ENCODE measurements around the gene WDR54. TPM values are rescaled to one million over a fixed set of nuclear protein-coding genes. Genes with fewer than 3 reads are reported as not detected.

Gene WDR54
- polyA plus RNA-seq, 2 of the 4 experiments (the other 2 are of a cell fraction), result 47.4 to 62.5 TPM

- TF ChIP-seq REST (IDR thresholded peaks at IDR 0.05) (no peak), CHD2 (IDR thresholded peaks at IDR 0.05; ENCODE audit: low read length, partially characterized antibody) (no peak), TP53 (CRISPR knock-in tag; IDR thresholded peaks at IDR 0.05) (no peak), HES2 (IDR thresholded peaks at IDR 0.05) (no peak), EP300 (IDR thresholded peaks at IDR 0.05) (no peak), FOXS1 (CRISPR knock-in tag; IDR thresholded peaks at IDR 0.05) (no peak), HEYL (CRISPR knock-in tag; IDR thresholded peaks at IDR 0.05) (no peak), NR3C1 (IDR thresholded peaks at IDR 0.05) (no peak), MAZ (IDR thresholded peaks at IDR 0.05; ENCODE audit: borderline replicate concordance, low read depth, low read length) (no peak)
Observed at GRCh38 chr2:74440378-74441169, 19.0 kb downstream of the WDR54 start (continued).

GRCh38 chr2:74441170-74441689 is 19.7 kb downstream of the WDR54 start:
- POLR2A ChIA-PET, result interaction anchor here (1.8 to 2.2 kb wide), 2 partner anchors 13 to 16 kb away, joined by 21 to 23 read pairs; partner anchors contain the start of genes INO80B and WBP1
- Histone ChIP-seq H3K9me3 (no peaks in the 10 kb centered on the region), H3K4me3 (peak overlapping the region; percentile 53; the same call in 1 of the 3 replicates), H3K4me2 (peak overlapping the region; percentile 93), H3K4me1 (peaks cover 34% of the 10 kb centered on the region), H3K27ac (peak overlapping the region; percentile 86 to 89)
- TF ChIP-seq POLR2AphosphoS2 (conservative IDR thresholded peaks at IDR 0.05; ENCODE audit: low read length) (no peak), SMC3 (IDR thresholded peaks at IDR 0.05) (no peak), CEBPB (IDR thresholded peaks at IDR 0.05) (no peak)
- CTCF ChIA-PET, result interaction anchor here (1.1 to 2.6 kb wide), 4 partner anchors 10 to 91 kb away, joined by 3 to 6 read pairs (median 4); no protein-coding TSS in a partner anchor
- WGBS (ENCODE audit: missing lambda C conversion rate), result 94% methylated on average over 33 of the region's 33 CpGs
- FAIRE-seq, result no peak
- DNase-seq (ENCODE audit: low read depth in 1 of 2, low spot score in 1 of 2), result no peak
- ATAC-seq, result no peak

GRCh38 chr2:74441690-74442482 is 20.4 kb downstream of the WDR54 start, which contains the start of gene RTKN:
RTKN (minus strand) TSS chr2:74441937; CDS start chr2:74441816, 121 bp downstream.
- 92% methylated on average over 75 of the region's 75 CpGs for WGBS (ENCODE audit: missing lambda C conversion rate)
- POLR2A ChIA-PET, result interaction anchor here (2.2 kb wide), 1 partner anchor 12 kb away, joined by 21 read pairs; the partner anchor contains the start of gene INO80B
- FAIRE-seq, result no peak
- TF ChIP-seq HEYL (CRISPR knock-in tag; IDR thresholded peaks at IDR 0.05) (no peak), SMC3 (IDR thresholded peaks at IDR 0.05) (no peak), ATOH8 (CRISPR knock-in tag; IDR thresholded peaks at IDR 0.05; ENCODE audit: low read depth) (no peak), NFE2L2 (conservative IDR thresholded peaks at IDR 0.05; ENCODE audit: low read length) (no peak), ZNF302 (CRISPR knock-in tag; IDR thresholded peaks at IDR 0.05) (no peak), EHMT2 (IDR thresholded peaks at IDR 0.05; ENCODE audit: low read depth) (no peak), CTCF (IDR thresholded peaks at IDR 0.05) (no peak), CBX2 (IDR thresholded peaks at IDR 0.05; ENCODE audit: borderline replicate concordance, low read depth) (no peak), POLR2AphosphoS2 (conservative IDR thresholded peaks at IDR 0.05; ENCODE audit: low read length) (no peak), PHF8 (IDR thresholded peaks at IDR 0.05; ENCODE audit: borderline replicate concordance, low read depth) (no peak), FOSB (CRISPR knock-in tag; IDR thresholded peaks at IDR 0.05) (no peak), EHF (CRISPR knock-in tag; IDR thresholded peaks at IDR 0.05) (no peak), RCOR1 (IDR thresholded peaks at IDR 0.05; ENCODE audit: low read depth, low read length) (no peak), NPAS2 (CRISPR knock-in tag; IDR thresholded peaks at IDR 0.05; ENCODE audit: borderline replicate concordance) (no peak), HOXB13 (CRISPR knock-in tag; IDR thresholded peaks at IDR 0.05; ENCODE audit: low read depth) (no peak), MYC (IDR thresholded peaks at IDR 0.05; ENCODE audit: borderline replicate concordance, low read length) (no peak)

More at GRCh38 chr2:74441690-74442482, 20.4 kb downstream of the WDR54 start, which contains the start of gene RTKN:
- H3K4me2 ChIP-seq, result peak within 1 kb of the TSS; percentile 93
- no peaks in the 10 kb centered on the region for H3K9me3 ChIP-seq
- H3K27ac ChIP-seq, result peak within 1 kb of the TSS; percentile 86 to 89
- peak within 1 kb of the TSS; percentile 53 for H3K4me3 ChIP-seq
- ATAC-seq (no peak), DNase-seq (ENCODE audit: low read depth in 1 of 2, low spot score in 1 of 2) (peak in 1 of 2 experiments; percentile 24)
- CTCF ChIA-PET, result interaction anchor here (2.6 to 4.1 kb wide), 2 partner anchors 50 to 90 kb away, joined by 6 to 15 read pairs; no protein-coding TSS in a partner anchor
- H3K4me1 ChIP-seq, result peaks cover 34% of the 10 kb centered on the region

Measured in A549 (cell line).